GM23248 (cell line): ENCODE measurements around the gene ZMIZ1.

ENCODE experiments used
- EZH2 ChIP-seq: fragments of 200-600 bp; sonication (generic); IDR thresholded peaks from 2 replicates; pipeline ENCODE4 v1.6.1; 2018; ENCODE audit warnings: antibody characterized with exemption, mild to moderate bottlenecking; ENCODE audit not compliant: insufficient read depth, poor library complexity, severe bottlenecking
- EZH2phosphoT487 ChIP-seq: fragments of 200-600 bp; sonication (generic); IDR thresholded peaks from 2 replicates; pipeline ENCODE4 v1.6.1; 2018; ENCODE audit warnings: antibody characterized with exemption, moderate library complexity, mild to moderate bottlenecking, low read depth; ENCODE audit not compliant: insufficient read depth

DNA sequence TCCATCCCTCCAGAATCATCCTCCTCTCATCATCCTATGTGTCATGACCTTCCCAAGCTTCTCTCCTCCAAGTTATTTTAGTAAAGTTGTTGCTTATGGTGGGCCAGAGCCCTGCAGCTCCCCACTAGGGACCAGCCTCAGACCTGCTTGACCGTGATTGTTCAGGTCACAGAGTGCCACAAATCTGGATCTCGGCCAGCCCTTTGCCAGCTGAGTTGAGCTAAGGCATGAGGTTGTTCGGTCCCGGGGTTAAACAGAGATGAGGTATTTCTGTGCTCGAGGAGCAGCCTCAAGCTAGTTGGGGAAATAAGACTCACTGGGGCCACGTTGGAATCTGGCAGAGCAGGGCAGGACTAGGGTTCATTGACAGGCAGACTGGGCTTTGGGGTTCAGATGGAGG lies 212.2 kb downstream of the ZMIZ1 start:
- no peak for TF ChIP-seq EZH2phosphoT487
- TF ChIP-seq EZH2 = no peak
